Keratinocyte (primary cell): ENCODE measurements around the gene ROCK1. TPM values are rescaled to one million over a fixed set of nuclear protein-coding genes. Genes with fewer than 3 reads are reported as not detected.

Source experiments
- DNase-seq: peaks from one replicate; pipeline ENCODE4 v3.0.0-alpha.2; 2011; ENCODE audit warnings: low read depth, missing footprints, low spot score
- FAIRE-seq: peaks from 2 replicates; lab custom pipeline; 2011; peaks lifted over from hg19 to GRCh38; lab: Jason Lieb, UNC
- H2AFZ ChIP-seq: 2 replicates; pipeline ENCODE4 v1.6.0; 2012; ENCODE audit warnings: low read length, control low read depth, inconsistent platforms; ENCODE audit not compliant: control insufficient read depth
- H3K27ac ChIP-seq: 2 replicates; pipeline ENCODE4 v1.5.1; 2011; ENCODE audit warnings: low read length; ENCODE audit not compliant: control insufficient read depth, insufficient read depth
- H3K27me3 ChIP-seq: 3 replicates; pipeline ENCODE4 v1.6.0; 2011; ENCODE audit warnings: low read length; ENCODE audit not compliant: control insufficient read depth, insufficient read depth; ENCODE audit errors: extremely low read depth
- H3K36me3 ChIP-seq, 2 experiments: 2 replicates in 1 of 2; 3 replicates in 1 of 2; pipeline ENCODE4 v1.5.1; 2011; ENCODE audit warnings: low read length in 2 of 2, mild to moderate bottlenecking in 1 of 2; ENCODE audit not compliant: control insufficient read depth in 2 of 2, insufficient read depth in 2 of 2; ENCODE audit errors: extremely low read depth in 1 of 2
- H3K4me1 ChIP-seq: 3 replicates; pipeline ENCODE4 v1.5.1; 2011; ENCODE audit warnings: low read length; ENCODE audit not compliant: control insufficient read depth, insufficient read depth; ENCODE audit errors: extremely low read depth
- H3K4me2 ChIP-seq: 3 replicates; pipeline ENCODE4 v1.6.0; 2011; ENCODE audit warnings: low read depth, low read length; ENCODE audit not compliant: control insufficient read depth, insufficient read depth; ENCODE audit errors: extremely low read depth
- H3K4me3 ChIP-seq, 3 experiments: fragments of 200-600 bp in 1 of 3; sonication (generic) in 1 of 3; 2 replicates in 2 of 3; 3 replicates in 1 of 3; pipeline ENCODE4 v1.5.1; 2011 to 2016; ENCODE audit warnings: low read length in 3 of 3, mild to moderate bottlenecking in 3 of 3, control low read depth in 2 of 3, inconsistent platforms in 1 of 3, low read depth in 1 of 3, mixed read lengths in 1 of 3, mixed run types in 1 of 3, moderate library complexity in 1 of 3; ENCODE audit not compliant: control insufficient read depth in 2 of 3, insufficient read depth in 2 of 3; ENCODE audit errors: extremely low read depth in 1 of 3
- H3K79me2 ChIP-seq: 2 replicates; pipeline ENCODE4 v1.6.0; 2012; ENCODE audit warnings: low read length; ENCODE audit not compliant: control insufficient read depth, insufficient read depth
- H3K9ac ChIP-seq: 3 replicates; pipeline ENCODE4 v1.6.0; 2011; ENCODE audit warnings: low read length; ENCODE audit not compliant: control insufficient read depth, insufficient read depth; ENCODE audit errors: extremely low read depth
- H3K9me1 ChIP-seq: 3 replicates; pipeline ENCODE4 v1.6.0; 2011; ENCODE audit warnings: low read length; ENCODE audit not compliant: control insufficient read depth, insufficient read depth; ENCODE audit errors: extremely low read depth
- H3K9me3 ChIP-seq: 2 replicates; pipeline ENCODE4 v1.5.1; 2012; ENCODE audit warnings: low read depth, low read length; ENCODE audit not compliant: control insufficient read depth
- H4K20me1 ChIP-seq: 3 replicates; pipeline ENCODE4 v1.6.0; 2011; ENCODE audit warnings: low read length; ENCODE audit not compliant: control insufficient read depth, insufficient read depth; ENCODE audit errors: extremely low read depth
- EZH2 ChIP-seq: IDR thresholded peaks from one replicate; pipeline ENCODE4 v1.6.1; 2012; ENCODE audit warnings: inconsistent platforms, mild to moderate bottlenecking, low read length, moderate library complexity
- dilution Hi-C: fragments of 300-500 bp; cut with MboI; formaldehyde crosslinking; loops from one replicate; pipeline ENCODE4 v1.7.0; 2020; ENCODE audit warnings: low sequenced_read_pairs; ENCODE audit not compliant: extremely low pct_ligation_motif_present
- polyA plus RNA-seq, 5 experiments: library from polyadenylated mRNA; depleted of rRNA in 3 of 5; stranded (reverse) in 3 of 5; stranded (forward) in 1 of 5; unstranded in 1 of 5; fragments of >200 nt; gene quantifications; 1 replicate in 1 of 5; 2 replicates in 3 of 5; 3 replicates in 1 of 5; pipeline versions ENCODE4 v1.2.1 to v1.2.3, GENCODE V29; 2011 to 2012; ENCODE audit warnings: missing spikeins in 2 of 5, low read depth in 1 of 5, low replicate concordance in 1 of 5
- TF ChIP-seq, protein P1 (sequence below), 3 experiments: IDR thresholded peaks in 1 of 3; conservative IDR thresholded peaks in 1 of 3; optimal IDR thresholded peaks in 1 of 3; 2 replicates in 2 of 3; 3 replicates in 1 of 3; pipeline versions ENCODE3 to v1.5.1; 2011; ENCODE audit warnings: low read length in 3 of 3, mild to moderate bottlenecking in 3 of 3, moderate library complexity in 2 of 3, control low read depth in 1 of 3, inconsistent platforms in 1 of 3; ENCODE audit not compliant: insufficient read depth in 2 of 3; ENCODE audit errors: extremely low read depth in 1 of 3

The ROCK1 gene
- polyA plus RNA-seq, 1 donor (not counting 4 experiments of a cell fraction or from before 2014, with no cell fraction given), result 25.9 TPM

DNA sequence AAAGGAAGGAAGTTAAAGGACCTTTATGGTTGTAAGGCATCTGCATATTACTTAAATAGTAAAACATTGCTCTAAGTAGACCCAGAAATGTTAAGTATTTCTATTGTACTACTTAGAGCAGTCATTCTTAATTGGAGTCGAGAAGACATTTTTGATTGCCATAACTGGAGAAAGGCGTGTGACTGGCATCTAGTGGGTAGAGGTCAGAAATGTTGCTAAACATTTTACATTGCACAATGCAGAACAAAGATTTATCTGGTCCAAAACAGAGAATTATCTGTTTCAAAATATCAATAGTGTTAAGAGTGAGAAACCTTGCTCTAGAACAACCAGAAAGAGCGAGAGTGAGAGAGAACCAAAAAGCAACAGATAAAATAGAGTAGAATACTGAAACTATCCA, 23.3 kb upstream of the ROCK1 start:
- H3K9ac ChIP-seq, result no peak overlapping the region
- no peaks in the 10 kb centered on the region for H3K27me3 ChIP-seq
- H3K9me1 ChIP-seq, result no peaks in the 10 kb centered on the region
- H3K4me2 ChIP-seq, result no peak overlapping the region
- TF ChIP-seq, protein P1, sequence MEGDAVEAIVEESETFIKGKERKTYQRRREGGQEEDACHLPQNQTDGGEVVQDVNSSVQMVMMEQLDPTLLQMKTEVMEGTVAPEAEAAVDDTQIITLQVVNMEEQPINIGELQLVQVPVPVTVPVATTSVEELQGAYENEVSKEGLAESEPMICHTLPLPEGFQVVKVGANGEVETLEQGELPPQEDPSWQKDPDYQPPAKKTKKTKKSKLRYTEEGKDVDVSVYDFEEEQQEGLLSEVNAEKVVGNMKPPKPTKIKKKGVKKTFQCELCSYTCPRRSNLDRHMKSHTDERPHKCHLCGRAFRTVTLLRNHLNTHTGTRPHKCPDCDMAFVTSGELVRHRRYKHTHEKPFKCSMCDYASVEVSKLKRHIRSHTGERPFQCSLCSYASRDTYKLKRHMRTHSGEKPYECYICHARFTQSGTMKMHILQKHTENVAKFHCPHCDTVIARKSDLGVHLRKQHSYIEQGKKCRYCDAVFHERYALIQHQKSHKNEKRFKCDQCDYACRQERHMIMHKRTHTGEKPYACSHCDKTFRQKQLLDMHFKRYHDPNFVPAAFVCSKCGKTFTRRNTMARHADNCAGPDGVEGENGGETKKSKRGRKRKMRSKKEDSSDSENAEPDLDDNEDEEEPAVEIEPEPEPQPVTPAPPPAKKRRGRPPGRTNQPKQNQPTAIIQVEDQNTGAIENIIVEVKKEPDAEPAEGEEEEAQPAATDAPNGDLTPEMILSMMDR (optimal IDR thresholded peaks at IDR 0.05 in 1 of 3, IDR thresholded peaks at IDR 0.05 in 1 of 3, conservative IDR thresholded peaks at IDR 0.05 in 1 of 3; ENCODE audit: extremely low read depth in 1 of 3, insufficient read depth in 2 of 3, low read length in 3 of 3), result peak in 1 of 3 experiments; percentile 21
- no peak for TF ChIP-seq EZH2
- H3K27ac ChIP-seq, result no peak overlapping the region
- no peak overlapping the region for H3K4me3 ChIP-seq
- H3K36me3 ChIP-seq, result no peaks in the 10 kb centered on the region
- DNase-seq (no peak), FAIRE-seq (no peak)
- no peaks in the 10 kb centered on the region for H4K20me1 ChIP-seq
- dilution Hi-C loops, result no loop called here
- no peaks in the 10 kb centered on the region for H3K4me1 ChIP-seq
- no peaks in the 10 kb centered on the region for H3K9me3 ChIP-seq
- no peak overlapping the region for H2AFZ ChIP-seq
- H3K79me2 ChIP-seq, result no peaks in the 10 kb centered on the region

DNA sequence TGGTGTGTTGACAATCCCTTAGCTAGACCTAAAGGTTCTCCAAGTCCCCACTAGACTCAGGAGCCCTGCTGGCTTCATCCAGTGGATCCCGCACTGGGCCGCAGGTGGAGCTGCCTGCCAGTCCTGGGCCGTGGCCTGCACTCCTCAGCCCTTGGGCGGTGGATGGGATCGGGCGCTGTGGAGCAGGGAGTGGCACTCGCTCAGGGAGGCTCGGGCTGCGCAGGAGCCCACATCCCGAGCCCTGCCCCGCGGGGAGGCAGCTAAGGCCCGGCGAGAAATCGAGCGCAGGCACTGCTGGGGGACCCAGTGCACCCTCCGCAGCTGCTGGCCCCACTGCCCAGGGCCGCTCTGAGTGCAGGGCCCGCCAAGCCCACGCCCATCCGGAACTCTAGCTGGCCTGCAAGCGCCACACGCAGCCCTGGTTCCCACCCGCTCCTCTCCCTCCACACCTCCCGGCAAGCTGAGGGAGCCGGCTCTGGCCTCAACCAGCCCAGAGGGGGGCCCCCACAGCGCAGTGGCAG, 20.8 kb upstream of the ROCK1 start:
- no peaks in the 10 kb centered on the region for H3K9me3 ChIP-seq
- H2AFZ ChIP-seq, result no peak overlapping the region
- no peaks in the 10 kb centered on the region for H3K79me2 ChIP-seq
- H3K9me1 ChIP-seq, result no peaks in the 10 kb centered on the region
- TF ChIP-seq, protein P1 (optimal IDR thresholded peaks at IDR 0.05 in 1 of 3, IDR thresholded peaks at IDR 0.05 in 1 of 3, conservative IDR thresholded peaks at IDR 0.05 in 1 of 3; ENCODE audit: extremely low read depth in 1 of 3, insufficient read depth in 2 of 3, low read length in 3 of 3), result no peak
- TF ChIP-seq EZH2, result no peak
- H3K36me3 ChIP-seq, result no peaks in the 10 kb centered on the region
- H3K27me3 ChIP-seq, result no peaks in the 10 kb centered on the region
- H3K4me3 ChIP-seq, result no peak overlapping the region
- H4K20me1 ChIP-seq, result no peaks in the 10 kb centered on the region
- H3K4me1 ChIP-seq, result no peaks in the 10 kb centered on the region
- no peak overlapping the region for H3K4me2 ChIP-seq
- no peak overlapping the region for H3K9ac ChIP-seq
- dilution Hi-C loops, result no loop called here
- no peak for DNase-seq
- FAIRE-seq, result no peak
- no peak overlapping the region for H3K27ac ChIP-seq
